ENCODE results near the gene B3GALT5. TPM values are rescaled to one million over a fixed set of nuclear protein-coding genes. Genes with fewer than 3 reads are reported as not detected.

B3GALT5 gene
- total RNA-seq, 2 donors from 2014 or later, result not detected

- Histone ChIP-seq H3K36me3 (no peaks in the 10 kb centered on the region), H3K9me3 (no peaks in the 10 kb centered on the region), H3K4me1 (no peaks in the 10 kb centered on the region), H3K4me3 (no peak overlapping the region), H3K27me3 (no peaks in the 10 kb centered on the region), H3K27ac (no peak overlapping the region)
- TF ChIP-seq CTCF (IDR thresholded peaks at IDR 0.05), result no peak
- DNase-seq (ENCODE audit: low spot score), result no peak
These were observed 98.1 kb downstream of the B3GALT5 start for GRCh38 chr21:39710866-39711265.

- Histone ChIP-seq H3K4me1 (no peaks in the 10 kb centered on the region), H3K36me3 (no peaks in the 10 kb centered on the region), H3K4me3 (no peak overlapping the region), H3K27ac (no peak overlapping the region), H3K9me3 (no peaks in the 10 kb centered on the region), H3K27me3 (no peaks in the 10 kb centered on the region)
- no peak for TF ChIP-seq CTCF (IDR thresholded peaks at IDR 0.05)
- no peak for DNase-seq (ENCODE audit: low spot score)
These were observed 99.5 kb downstream of the B3GALT5 start for GRCh38 chr21:39712273-39712672.

- H3K36me3 ChIP-seq, result no peaks in the 10 kb centered on the region
- no peaks in the 10 kb centered on the region for H3K27me3 ChIP-seq
- TF ChIP-seq CTCF (IDR thresholded peaks at IDR 0.05), result no peak
- no peak overlapping the region for H3K27ac ChIP-seq
- no peaks in the 10 kb centered on the region for H3K9me3 ChIP-seq
- DNase-seq (ENCODE audit: low spot score), result no peak
- H3K4me3 ChIP-seq, result no peak overlapping the region
- H3K4me1 ChIP-seq, result no peaks in the 10 kb centered on the region
These were observed 100.2 kb downstream of the B3GALT5 start for GRCh38 chr21:39712976-39713375.

- no peaks in the 10 kb centered on the region for H3K4me1 ChIP-seq
- no peaks in the 10 kb centered on the region for H3K36me3 ChIP-seq
- H3K9me3 ChIP-seq, result no peaks in the 10 kb centered on the region
- no peaks in the 10 kb centered on the region for H3K27me3 ChIP-seq
- no peak overlapping the region for H3K27ac ChIP-seq
- TF ChIP-seq CTCF (IDR thresholded peaks at IDR 0.05), result no peak
- no peak for DNase-seq (ENCODE audit: low spot score)
- no peak overlapping the region for H3K4me3 ChIP-seq
These were observed 101.2 kb downstream of the B3GALT5 start for GRCh38 chr21:39713905-39714304.

- DNase-seq (ENCODE audit: low spot score), result no peak
- no peak for TF ChIP-seq CTCF (IDR thresholded peaks at IDR 0.05)
- H3K27ac ChIP-seq, result no peak overlapping the region
These were observed 101.6 kb downstream of the B3GALT5 start for GRCh38 chr21:39714331-39714730.

GRCh38 chr21:39715804-39716397 is 103.2 kb downstream of the B3GALT5 start:
- no peak overlapping the region for H3K4me3 ChIP-seq
- DNase-seq (ENCODE audit: low spot score), result no peak
- no peak overlapping the region for H3K27ac ChIP-seq
- no peaks in the 10 kb centered on the region for H3K36me3 ChIP-seq
- peak; percentile 72 to 81 for TF ChIP-seq CTCF (IDR thresholded peaks at IDR 0.05)
- H3K27me3 ChIP-seq, result no peaks in the 10 kb centered on the region
- H3K4me1 ChIP-seq, result no peaks in the 10 kb centered on the region
- no peaks in the 10 kb centered on the region for H3K9me3 ChIP-seq

More at GRCh38 chr21:39714331-39714730, 101.6 kb downstream of the B3GALT5 start:
- Histone ChIP-seq H3K36me3 (no peaks in the 10 kb centered on the region), H3K9me3 (no peaks in the 10 kb centered on the region), H3K4me1 (no peaks in the 10 kb centered on the region), H3K27me3 (no peaks in the 10 kb centered on the region), H3K4me3 (no peak overlapping the region)

All from right atrium auricular region (tissue), 2 donors.